SHP77 treated with DMSO at 0.1 percent for 48 hours (cell line): Measurements from ENCODE around the gene TSPAN31.

ENCODE experiments used
- DNase-seq: peaks from one replicate; lab custom pipeline; 2025; lab: John Stamatoyannopoulos, UW

Gene TSPAN31

DNA sequence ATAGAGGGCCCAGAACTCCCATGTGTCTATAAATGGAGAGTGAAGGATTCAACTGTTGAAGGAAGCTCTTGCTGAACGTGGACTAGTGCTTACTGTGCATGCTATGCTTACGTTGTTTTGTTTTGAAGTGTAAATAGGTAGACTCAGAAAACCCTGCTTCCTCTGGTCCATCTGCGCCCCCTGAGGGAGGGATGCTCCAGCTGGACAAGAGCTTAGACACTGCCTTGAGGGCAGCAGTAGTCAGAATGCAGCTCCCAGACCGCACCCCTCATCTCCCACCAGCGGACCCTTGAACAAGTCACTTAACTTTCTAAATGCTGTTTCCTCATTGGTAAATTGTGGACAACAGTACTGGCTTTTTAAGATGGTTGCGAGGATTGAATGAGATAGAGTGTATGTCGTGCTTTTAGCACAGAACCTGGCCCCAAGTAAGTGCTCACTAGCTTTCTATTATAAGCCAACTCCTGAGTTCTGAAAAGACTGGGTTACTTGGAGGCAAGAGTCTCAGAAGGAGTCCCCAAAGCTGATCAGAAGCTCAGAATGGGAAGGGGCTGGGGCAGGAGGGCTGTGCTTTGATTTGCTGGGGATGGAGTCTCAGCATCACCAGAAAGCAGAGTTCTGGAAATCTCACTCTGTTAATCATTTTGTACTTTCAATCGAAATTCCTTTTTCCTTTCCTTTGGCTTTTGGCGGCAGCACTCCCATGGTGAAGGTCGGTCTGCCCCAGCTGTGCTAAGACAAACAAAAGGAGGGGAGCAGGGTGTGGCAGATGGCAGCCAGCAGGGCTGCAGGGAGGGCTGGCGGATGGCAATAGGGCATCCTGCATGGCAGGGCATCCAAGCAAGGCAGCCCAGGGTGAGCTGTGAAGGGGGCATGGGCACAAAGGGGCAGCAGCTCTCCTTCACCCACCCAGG is 21.9 kb upstream of the TSPAN31 start:
- DNase-seq: no peak

DNA sequence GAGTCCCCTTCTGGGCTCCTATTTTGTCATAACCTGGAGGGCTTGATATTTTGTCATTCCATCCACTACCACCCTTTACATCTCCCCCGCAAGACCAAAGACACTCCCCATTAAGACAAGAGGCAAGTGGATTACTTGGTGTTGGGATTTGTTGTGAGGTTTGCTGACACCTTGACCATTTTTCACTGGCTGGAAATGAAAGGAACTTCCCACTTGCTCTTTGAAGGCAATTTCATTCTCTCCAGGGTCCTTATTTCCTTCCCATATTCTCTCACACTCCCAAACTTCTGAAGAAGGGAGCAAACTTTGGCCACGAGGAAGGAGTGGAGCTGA is 21.2 kb upstream of the TSPAN31 start:
- no peak for DNase-seq

DNA sequence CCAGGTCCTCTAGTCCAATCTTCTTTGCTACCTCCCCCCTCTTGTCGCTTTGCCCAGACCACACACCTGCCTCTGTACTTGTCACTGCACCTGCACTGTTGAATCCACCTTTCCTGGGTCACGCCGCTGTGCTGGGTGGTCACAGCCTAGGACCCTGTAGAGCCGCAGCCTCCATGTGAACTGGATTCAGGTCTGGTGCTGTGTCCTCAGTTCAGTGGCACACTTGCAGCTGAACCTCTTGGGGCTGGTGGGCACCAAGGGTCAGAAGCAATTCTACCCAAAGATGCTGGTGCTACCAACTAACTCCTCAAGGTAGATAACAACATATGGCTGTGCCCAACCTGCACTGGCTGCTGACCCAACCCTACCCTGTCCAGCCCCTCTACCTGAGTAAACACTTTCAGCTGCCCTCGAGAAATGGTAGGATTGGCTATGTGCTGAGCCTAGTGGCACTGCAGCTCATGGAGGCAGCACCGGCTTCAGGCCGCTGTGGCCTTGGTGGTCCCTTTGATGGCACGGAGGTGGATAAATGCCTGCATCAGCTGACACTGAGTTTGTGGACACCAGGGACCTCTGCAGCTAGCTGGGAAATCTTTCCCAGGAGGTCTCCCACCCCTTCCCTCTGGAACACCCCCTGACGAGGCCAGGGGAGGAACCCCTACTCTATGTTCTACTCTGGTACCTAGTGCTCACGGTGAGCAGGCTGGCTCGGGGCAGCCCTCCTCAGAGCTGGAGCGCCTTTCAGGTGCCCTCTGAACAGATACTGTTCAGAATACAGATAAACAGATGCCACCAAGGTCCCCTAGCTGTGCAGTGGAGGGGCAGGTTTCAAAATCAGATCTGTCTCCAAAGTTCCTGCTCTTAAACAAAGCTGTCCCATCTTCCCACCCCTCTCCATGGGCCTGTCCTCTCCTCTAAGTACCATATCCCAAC is 20.6 kb upstream of the TSPAN31 start:
- no peak for DNase-seq

DNA sequence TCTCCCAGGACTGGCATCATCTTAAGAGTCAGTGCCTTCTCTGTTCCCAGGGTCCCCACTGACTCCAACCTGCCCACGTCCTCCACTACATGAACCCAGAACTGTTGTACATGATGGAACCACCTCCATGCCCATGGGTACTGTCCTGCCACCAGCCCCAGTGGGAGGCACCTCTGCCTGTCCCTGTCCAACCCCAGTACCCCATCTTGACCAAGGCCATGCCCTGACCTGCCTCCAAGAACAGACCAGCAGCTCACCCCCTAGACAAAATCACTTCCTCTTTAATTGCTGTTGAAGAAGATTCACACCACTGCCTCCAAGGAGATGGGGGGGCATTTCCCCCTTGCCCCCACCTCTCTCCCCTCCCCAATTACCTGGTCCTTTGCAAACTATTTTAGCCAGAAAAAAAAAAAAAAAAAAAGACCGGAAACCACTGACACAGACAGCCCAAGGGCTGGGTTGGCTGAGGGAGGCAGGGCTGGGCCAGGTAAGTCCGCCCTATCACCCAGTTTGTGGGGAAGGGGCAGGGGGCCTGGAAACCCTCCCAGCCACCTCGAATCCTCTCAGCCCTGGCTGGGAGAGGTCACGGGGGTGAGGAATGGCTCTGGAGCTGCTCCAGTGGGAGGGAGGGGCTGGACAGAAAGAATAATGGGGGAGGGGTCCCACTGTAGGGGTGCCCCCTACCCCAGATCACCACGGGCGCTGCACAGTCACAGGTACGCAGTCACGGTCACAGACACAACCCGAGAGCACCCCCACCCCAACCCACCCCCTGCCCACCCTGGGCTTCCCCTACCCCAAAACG is 19.7 kb upstream of the TSPAN31 start:
- no peak for DNase-seq

DNA sequence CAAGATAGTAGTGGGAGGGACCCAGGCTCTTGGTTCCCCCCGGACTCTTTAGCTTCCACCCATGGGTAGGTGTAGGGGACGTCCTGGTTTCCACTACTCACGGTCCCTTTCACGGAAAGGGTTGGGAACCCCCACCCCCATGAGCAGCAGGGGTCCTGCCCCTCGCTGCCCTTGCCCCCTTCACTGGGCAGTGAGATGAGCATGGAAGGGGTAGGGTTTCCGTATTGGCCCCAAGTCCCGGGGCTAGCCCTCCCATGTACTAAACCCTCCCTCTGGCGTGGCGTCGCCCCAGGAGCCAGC is 19.0 kb upstream of the TSPAN31 start:
- no peak for DNase-seq

DNA sequence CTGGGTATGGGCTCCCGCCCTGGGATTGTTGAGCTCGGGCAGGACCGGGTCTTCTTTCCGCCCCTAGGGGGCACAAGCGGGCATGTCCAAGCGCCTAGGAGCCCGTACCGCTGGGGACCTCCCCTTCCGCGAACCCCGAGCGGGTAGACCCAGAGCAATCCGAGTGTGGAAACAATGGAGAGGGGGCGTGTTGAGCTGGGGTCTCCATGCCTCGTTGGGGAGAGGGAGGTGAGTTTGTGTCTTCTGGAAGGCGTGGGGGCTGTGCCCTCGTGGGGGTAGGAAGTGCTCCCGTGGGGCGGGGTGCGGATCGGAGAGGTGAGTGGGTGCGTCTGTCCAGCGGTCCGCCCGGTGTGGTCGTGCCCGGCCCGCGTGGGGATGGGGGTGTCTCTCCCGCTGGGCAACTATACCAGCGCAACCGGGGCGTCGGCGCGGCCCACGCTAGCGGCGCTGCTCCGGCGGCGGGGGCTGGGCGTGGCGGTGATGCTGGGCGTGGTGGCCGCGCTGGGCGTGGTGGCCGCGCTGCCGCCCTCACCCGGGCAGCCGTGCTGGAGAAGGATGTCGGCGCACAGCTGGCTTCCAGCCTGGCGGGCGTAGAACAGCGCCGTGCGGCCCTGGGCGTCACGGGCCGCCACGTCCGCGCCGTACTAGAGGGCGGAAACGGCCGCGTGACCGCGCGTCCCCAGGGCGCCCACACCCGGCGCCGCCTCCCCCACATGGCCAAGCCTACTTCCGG is 18.5 kb upstream of the TSPAN31 start:
- DNase-seq: peak; percentile 36

DNA sequence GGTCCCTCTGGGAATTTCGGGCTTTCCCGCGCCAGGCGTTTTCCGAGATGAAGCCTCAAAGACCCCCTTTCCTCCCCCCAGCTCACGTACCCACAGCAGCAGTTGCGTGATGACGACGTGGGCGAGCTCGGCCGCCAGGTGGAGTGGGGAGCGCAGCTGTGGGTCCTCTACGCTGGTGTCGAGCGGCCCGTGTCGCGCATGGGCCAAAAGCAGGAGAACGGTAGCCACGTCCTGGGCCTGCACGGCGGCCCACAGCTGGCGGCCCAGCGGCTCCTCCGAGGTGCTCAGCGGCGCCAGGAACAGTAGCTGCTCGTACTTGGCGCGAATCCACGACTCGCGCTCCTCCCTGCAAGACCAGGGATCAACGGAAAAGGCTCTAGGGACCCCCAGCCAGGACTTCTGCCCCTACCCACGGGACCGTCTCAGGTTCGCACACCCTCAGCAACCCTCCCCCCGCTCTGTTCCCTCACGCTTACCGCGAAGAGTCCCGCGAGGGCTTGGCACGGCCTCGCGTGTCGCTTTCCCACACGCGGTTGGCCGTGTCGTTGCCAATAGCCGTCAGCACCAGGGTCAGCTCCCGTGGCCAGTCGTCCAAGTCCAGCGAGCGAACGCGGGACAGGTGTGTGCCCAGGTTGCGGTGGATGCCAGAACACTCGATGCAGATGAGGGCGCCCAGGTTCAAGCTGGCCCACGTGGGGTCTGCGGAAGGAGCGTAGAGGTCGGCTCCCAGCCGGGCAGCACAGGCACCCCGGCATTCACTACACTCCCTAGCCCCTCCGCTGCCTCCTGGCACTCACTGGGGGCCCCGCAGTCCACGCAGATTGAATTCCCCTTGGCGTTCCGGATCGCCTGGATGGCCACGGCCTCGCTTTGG is 17.7 kb upstream of the TSPAN31 start:
- no peak for DNase-seq

DNA sequence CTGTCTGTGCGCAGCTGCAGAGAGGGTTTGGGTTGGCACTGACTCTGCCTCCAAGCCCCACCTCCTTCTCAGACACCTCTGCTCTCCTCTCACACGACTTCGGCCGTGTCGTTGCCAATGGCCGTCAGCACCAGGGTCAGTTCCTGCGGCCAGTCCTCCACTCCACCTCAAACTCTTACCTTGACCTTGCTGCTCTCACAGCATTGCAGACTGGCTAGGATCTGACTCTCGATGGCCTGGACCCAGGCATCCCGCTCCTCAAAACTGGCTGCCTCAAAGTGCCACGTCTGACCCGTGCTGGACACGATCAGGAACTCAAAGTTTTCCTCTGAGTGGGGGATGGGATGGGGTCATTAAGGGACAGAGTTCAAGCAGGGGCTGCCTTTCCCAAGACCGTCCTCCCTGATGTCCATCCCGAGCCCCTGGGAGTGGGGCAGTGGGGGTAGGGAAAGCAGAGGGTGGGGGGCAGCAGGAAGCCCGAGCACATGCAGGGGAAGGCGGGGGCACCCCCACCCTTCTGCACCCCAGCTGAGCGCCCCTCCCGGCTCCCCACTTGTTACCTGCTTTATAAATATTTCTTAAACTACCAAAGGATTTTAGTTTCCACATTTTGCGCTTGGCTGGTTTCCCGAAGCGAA is 17.0 kb upstream of the TSPAN31 start:
- DNase-seq: no peak

DNA sequence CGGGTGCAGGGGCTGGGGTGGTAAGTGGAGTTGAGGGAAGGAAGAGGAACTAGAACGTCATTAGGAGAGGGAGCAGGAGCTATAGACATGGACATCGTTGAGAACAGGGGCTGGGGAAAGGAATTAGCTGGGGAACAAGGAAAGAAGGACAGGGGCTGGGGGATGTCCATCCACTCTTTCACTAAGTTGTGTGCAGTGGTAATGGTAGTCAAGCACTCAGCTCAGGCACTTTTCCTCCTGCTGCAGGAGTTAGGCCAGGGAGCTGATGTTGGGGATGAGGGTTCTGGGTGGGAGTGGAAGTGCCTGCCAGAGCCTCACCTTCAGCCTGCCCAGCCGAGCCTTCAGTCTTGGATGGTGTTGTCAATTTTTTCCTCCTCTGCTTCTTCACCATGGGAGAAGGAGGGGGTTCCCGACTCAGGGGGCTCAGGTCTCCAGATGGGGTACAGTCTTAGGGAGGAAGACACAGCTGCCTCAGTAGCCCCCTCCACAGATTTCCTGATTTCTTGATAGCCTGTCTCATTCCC is 15.5 kb upstream of the TSPAN31 start:
- no peak for DNase-seq

DNA sequence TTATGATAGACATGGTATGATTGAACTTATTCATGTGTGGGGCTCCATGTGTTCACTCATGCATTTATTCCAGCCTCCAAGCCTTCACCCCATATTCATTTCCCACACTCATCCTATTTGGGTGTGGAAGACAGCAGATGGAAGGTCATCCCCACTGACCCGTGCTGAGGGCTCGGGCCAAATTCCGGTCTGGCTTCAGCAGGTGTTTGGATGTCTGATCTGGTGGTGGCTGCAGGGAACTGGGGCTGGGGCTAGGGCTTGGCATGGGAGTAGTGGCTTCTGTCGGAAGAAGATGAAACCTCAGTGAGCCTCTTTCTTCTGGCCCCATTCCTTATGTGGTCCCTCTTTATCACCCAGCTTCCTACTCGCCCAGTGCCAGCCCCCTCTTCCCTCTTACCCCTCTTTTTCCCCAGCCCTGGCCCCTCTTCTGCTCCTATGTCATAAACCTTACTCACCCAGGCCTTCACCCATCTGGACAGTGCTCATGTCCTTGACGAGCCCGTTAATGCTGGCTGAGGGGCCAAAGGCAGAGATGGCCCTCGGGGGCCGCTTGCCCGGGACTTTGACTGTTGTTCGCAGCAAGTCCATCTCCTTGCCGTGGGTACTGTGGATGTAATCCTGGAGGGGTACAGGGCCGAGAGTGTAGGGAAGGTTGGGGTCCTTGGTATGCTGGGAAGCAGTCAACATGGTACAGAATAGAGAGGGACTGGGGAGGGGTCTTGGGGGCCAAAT is 14.3 kb upstream of the TSPAN31 start:
- no peak for DNase-seq

DNA sequence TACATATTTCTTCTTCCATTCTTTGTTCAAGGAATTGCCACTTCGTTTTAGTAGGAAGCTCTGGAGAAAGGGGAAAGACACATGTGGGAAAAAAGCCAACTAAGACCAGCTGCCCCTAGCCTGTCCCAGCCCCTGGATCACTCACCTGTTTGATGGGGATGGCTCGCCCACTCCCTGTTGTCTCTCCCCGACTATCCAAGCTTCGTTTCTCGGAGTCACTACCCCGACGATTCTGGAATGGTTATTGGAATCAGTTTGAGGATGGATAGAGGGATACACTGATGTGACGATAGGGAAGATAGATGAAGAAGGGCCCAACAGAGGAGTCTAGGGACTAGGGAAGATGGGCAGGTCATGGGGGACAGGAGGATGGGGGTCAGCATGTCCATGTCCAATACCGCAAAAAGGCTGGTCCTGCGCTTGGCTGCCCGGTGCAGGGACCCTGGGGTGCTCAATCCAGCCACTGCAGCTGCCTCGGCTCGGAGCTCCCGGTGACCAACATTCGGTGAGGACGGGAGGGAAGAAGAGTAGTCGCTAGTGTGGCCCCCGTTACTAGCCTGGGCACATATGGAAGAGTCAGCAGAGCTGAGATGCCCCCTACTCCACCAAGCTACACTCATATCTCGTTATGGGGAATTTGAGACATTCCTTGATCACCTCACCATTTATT is 13.3 kb upstream of the TSPAN31 start:
- DNase-seq: no peak

DNA sequence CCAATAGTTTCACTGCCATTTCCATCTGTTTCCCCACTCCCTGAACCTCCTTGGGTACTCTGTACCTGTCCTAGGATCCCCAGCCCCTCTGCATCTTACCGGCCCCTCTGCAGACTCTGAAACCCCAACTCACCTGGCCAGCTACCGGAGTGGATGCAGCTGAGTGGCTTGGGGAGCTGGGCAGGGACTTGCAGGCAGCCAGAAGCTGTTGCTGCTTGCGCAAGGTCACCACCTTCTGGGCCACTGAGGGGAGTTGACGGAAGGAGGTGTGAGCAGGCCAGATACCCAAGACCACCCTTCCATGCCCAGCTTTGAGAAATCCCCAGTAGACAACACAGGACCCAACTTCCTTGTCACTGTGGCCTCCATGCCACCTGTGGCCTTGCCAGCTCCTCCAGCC is 12.6 kb upstream of the TSPAN31 start:
- no peak for DNase-seq

DNA sequence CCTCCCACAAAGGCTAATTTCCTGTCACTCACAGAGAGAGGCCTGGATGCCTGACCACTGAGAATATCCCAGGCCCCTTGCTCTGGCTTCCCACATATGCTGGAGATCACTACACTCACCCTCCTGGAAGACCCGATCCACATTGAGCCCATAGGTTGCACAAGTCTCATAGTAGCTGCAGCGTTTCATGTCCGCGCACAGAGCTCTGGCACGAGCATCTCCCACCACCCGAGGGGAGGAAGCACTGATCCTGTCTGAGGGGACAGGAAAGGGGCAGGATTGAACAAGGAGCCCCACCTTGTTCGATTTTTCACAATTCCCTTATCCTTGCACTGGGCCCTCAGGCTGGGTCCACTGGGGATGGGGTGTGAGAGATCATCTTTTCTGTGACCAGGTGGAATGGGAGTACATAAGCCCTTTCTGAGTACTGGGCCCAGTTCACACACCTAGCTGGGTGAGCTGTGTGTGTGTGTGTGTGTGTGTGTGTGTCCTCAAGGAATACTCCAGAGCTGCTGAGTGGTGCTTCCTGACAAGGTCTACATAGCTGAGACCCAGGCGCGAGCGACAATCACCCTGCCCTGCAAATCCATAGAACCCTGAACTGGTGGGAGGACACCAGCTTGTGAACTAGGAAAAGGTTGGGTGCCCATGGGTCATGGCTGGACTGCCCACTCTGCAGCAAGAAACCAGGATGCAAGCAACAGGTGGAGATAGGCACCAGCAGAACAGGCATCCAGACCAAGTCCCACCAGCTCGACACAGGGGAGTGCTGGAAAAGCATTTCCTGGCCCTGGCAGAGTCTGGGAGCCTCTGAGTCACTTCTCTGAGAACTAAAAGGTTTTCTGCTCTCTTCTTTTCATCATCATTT is 11.9 kb upstream of the TSPAN31 start:
- DNase-seq: no peak

DNA sequence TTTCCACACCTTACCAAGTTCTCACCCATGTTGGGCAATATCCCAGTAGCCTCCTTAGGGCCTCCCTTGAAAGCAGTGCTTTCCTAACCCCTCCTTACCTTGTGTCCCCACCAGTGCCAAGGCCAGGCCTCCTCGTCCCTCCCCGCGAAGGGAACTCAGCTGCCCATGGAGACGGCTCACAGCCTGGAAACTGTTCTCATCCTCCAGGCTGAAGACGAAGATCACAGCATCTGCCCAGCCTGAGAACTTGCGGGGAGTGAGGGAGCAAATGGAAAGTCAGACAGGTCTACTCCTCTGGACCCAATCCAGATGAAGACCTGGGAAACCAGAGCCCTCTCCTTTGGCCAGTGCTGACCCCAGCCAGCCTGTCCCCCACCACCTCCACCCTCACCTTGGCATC is 10.9 kb upstream of the TSPAN31 start:
- DNase-seq: no peak

DNA sequence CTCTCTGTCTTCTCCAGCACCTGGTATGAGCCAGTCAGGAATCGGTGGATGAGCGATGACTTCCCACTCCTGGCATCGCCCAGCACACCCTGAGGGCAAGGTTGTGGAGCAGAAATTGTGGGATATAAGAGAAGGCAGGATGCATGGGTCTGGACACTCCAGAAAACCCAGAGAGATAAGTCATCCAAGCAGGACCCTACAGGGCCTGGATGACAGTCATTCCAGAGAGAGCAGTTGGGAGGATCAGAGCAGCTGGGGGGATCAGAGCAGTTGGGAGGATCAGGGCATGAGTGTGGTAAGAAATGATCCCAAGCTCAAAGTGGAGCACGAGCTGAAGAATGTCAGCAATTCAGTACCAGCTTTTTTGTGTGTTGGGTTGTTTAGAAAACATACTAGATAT is 10.2 kb upstream of the TSPAN31 start:
- no peak for DNase-seq

DNA sequence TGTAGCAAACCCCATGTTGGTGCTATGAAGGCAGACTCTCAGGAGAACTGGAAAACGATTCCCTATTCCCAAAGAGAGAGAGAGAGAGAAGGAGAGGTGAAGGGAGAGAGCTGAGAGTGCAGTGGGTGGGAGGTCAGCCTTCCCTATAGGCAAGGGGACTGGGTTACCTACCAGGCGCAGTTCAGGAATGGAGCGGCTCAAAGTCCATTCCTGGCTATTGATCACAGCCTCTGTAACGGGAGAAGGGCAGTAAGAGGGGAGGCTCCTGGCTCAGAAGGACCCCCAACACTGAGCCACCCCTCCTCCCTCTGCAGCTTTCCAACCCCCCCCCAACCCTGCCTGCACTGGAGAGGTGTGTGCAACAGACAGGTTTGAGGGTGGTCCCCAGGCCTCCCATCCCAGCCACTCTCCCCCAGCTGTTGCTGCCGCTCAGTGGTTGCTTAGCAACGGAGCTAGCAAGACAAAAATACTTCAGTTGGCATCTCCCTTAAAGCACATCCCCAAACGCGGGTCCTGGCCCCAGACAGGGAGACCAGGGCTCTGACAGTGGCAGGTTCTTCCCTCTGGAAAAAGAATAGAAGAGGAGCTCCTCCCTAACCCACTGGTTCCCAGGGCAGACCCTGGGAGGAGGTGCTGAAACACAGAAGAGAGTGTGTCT is 9.5 kb upstream of the TSPAN31 start:
- no peak for DNase-seq
